Muscle layer of colon (tissue), 2 donors: ENCODE results near the gene POLR2I.

Experiments
- H3K27ac ChIP-seq: one replicate; pipeline ENCODE4 v1.7.0; 2013; ENCODE audit warnings: low read depth, mild to moderate bottlenecking, low read length, moderate library complexity
- H3K27me3 ChIP-seq, 2 donors: one replicate each; pipeline ENCODE4 v1.7.0; 2013; ENCODE audit warnings: low read length in 2 of 2, mild to moderate bottlenecking in 2 of 2; ENCODE audit not compliant: insufficient read depth in 2 of 2, control insufficient read depth in 1 of 2
- H3K36me3 ChIP-seq: one replicate; pipeline ENCODE4 v1.7.0; 2013; ENCODE audit warnings: mild to moderate bottlenecking, low read length; ENCODE audit not compliant: insufficient read depth
- H3K4me1 ChIP-seq: one replicate; pipeline ENCODE4 v1.7.0; 2013; ENCODE audit warnings: mild to moderate bottlenecking, low read length; ENCODE audit not compliant: insufficient read depth
- H3K4me3 ChIP-seq, 2 donors: one replicate each; pipeline ENCODE4 v1.7.0; 2013; ENCODE audit warnings: low read length in 2 of 2, low read depth in 1 of 2, mild to moderate bottlenecking in 1 of 2, moderate library complexity in 1 of 2
- H3K9ac ChIP-seq: one replicate; pipeline ENCODE4 v1.7.0; 2013; ENCODE audit warnings: low read length
- H3K9me3 ChIP-seq: one replicate; pipeline ENCODE4 v1.7.0; 2013; ENCODE audit warnings: mild to moderate bottlenecking, low read length
- donor health status: abdominal sarcoma.
- donor health status: Adenocarcinoma of cecum.

Gene POLR2I

DNA sequence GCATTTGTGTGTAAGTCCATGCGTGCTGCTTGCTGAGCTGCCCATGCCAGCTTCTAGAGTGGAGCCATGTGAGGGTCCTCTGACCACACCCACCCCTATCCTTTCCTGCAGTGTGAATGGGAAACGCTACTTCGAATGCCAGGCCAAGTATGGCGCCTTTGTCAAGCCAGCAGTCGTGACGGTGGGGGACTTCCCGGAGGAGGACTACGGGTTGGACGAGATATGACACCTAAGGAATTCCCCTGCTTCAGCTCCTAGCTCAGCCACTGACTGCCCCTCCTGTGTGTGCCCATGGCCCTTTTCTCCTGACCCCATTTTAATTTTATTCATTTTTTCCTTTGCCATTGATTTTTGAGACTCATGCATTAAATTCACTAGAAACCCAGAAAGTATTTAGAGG lies 10.9 kb upstream of the POLR2I start:
- no peaks in the 10 kb centered on the region for H3K9me3 ChIP-seq
- H3K27me3 ChIP-seq, result no peaks in the 10 kb centered on the region
- peaks cover 22% of the 10 kb centered on the region for H3K36me3 ChIP-seq
- H3K27ac ChIP-seq, result no peak overlapping the region
- no peak overlapping the region for H3K4me3 ChIP-seq
- peaks cover 7% of the 10 kb centered on the region for H3K4me1 ChIP-seq
- H3K9ac ChIP-seq, result no peak overlapping the region

DNA sequence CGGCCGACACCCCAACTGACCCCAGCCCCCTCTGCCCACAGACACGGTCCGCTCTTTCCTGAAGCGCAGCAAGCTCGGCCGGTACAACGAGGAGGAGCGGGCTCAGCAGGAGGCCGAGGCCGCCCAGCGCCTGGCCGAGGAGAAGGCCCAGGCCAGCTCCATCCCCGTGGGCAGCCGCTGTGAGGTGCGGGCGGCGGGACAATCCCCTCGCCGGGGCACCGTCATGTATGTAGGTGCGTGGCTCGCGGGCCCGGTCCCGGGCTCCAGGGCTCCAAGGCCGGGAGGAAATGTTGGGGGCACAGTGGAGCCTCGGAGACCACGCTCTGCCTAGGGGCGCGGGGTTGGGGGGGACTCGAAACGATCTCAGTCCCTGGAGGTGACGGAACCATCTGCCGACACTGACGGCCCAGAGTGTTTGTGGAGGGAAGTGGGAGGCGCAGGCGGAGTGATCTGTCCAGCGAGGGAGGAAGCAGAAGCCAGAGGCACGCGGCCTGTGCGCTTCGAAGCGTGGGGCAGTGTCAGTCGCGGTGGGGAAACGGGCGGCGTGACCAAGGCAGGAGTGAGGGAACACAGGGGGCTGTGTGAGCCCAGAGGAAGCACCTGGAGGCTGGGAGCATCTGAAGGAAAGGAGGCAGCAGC lies 6.9 kb upstream of the POLR2I start:
- H3K4me3 ChIP-seq, result no peak overlapping the region
- H3K36me3 ChIP-seq, result peaks cover 45% of the 10 kb centered on the region

DNA sequence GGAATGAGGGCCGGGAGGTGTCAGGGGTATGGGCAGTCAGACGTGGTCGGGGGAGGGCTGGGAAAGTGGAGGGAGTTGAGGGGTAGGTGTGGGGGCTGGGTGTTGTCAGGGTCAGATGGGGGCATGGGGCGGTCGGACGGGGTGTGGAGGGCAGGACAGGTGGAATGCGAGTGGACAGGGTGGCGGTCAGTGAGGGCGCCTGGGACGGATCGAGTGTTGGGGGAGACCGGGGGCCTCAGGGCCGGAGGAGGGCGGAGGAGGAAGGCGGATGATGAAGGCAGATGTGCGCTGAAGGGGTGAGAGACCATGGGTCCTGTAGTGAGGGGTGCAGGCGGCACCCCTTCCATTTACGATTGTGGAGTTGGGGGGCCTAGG lies 6.3 kb upstream of the POLR2I start:
- Histone ChIP-seq H3K9me3 (no peaks in the 10 kb centered on the region), H3K27me3 (no peaks in the 10 kb centered on the region), H3K4me1 (peaks cover 13% of the 10 kb centered on the region), H3K9ac (no peak overlapping the region), H3K36me3 (peaks cover 45% of the 10 kb centered on the region), H3K27ac (no peak overlapping the region), H3K4me3 (no peak overlapping the region)

More for the DNA sequence above, 6.9 kb upstream of the POLR2I start:
- Histone ChIP-seq H3K27me3 (no peaks in the 10 kb centered on the region), H3K27ac (no peak overlapping the region), H3K9me3 (no peaks in the 10 kb centered on the region), H3K4me1 (peaks cover 6% of the 10 kb centered on the region), H3K9ac (no peak overlapping the region)

DNA sequence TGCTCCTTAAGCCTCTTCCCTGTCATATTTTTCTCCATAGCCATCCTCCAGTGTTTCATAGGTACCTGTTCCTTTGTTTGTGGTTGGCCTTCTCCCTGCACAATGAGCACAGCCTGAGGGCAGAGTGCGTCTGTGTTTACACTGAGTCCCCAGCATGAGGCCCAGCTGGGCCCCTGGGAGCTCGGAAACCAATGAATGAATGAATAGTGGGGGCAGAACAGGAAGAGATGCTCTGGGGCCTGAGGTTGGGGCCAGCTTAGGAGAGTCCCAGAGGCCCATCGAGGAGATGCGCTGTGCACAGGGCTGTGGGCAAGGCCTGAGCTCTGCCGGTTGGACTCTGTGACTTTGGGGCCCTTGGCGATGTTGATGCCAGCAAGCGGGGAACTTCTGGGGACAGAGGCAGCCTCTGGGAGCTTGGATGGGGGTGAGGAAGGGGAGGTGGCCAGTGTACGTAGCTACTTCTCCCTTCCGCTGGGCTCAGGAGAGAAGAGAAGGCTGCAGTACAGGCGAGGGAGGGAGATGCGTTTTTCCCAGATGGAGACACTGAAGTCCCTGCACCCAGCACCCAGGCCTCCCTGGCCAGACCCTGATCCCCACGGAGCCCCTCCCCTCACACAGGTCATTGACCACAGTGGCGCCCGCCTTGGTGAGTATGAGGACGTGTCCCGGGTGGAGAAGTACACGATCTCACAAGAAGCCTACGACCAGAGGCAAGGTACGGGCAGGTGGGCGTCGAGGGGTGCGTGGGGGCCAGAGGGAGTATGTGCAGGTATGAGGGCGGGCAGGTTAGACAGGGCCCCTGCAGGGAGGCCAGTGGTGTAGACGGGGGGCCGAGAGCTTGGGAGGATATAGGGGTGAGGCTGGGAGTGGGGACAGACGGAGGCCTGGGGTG lies 5.7 kb upstream of the POLR2I start:
- H3K36me3 ChIP-seq, result peaks cover 39% of the 10 kb centered on the region

GRCh38 chr19:36116344-36116637 lies 1.6 kb upstream of the POLR2I start:
- H3K27ac ChIP-seq, result peak overlapping the region; percentile 71
- H3K9ac ChIP-seq, result no peak overlapping the region
- H3K4me3 ChIP-seq, result peak overlapping the region; percentile 68 to 98
- peaks cover 20% of the 10 kb centered on the region for H3K4me1 ChIP-seq
- peaks cover 34% of the 10 kb centered on the region for H3K36me3 ChIP-seq
- H3K27me3 ChIP-seq, result no peaks in the 10 kb centered on the region
- H3K9me3 ChIP-seq, result no peaks in the 10 kb centered on the region

More for the DNA sequence above, 5.7 kb upstream of the POLR2I start:
- H3K4me3 ChIP-seq, result no peak overlapping the region
- no peaks in the 10 kb centered on the region for H3K9me3 ChIP-seq
- H3K27ac ChIP-seq, result no peak overlapping the region
- no peaks in the 10 kb centered on the region for H3K27me3 ChIP-seq
- no peak overlapping the region for H3K9ac ChIP-seq
- peaks cover 14% of the 10 kb centered on the region for H3K4me1 ChIP-seq

GRCh38 chr19:36115453-36116343 lies 1.0 kb upstream of the POLR2I start, which contains the start of gene TBCB:
Gene TBCB (plus strand): TSS chr19:36115468. CDS start chr19:36115561, 93 bp downstream.
- Histone ChIP-seq H3K27me3 (no peaks in the 10 kb centered on the region), H3K9ac (peak within 1 kb of the TSS; percentile 79), H3K27ac (peak within 1 kb of the TSS; percentile 82), H3K36me3 (peaks cover 33% of the 10 kb centered on the region), H3K4me1 (peaks cover 20% of the 10 kb centered on the region), H3K9me3 (no peaks in the 10 kb centered on the region), H3K4me3 (peak within 1 kb of the TSS; percentile 70 to 98)

GRCh38 chr19:36113894-36114720 lies 568 bp downstream of the POLR2I start:
- Histone ChIP-seq H3K4me3 (peak overlapping the region; percentile 70 to 98), H3K27ac (peak overlapping the region; percentile 82), H3K36me3 (peaks cover 19% of the 10 kb centered on the region), H3K9ac (peak overlapping the region; percentile 79), H3K9me3 (no peaks in the 10 kb centered on the region), H3K4me1 (peaks cover 20% of the 10 kb centered on the region), H3K27me3 (no peaks in the 10 kb centered on the region)

DNA sequence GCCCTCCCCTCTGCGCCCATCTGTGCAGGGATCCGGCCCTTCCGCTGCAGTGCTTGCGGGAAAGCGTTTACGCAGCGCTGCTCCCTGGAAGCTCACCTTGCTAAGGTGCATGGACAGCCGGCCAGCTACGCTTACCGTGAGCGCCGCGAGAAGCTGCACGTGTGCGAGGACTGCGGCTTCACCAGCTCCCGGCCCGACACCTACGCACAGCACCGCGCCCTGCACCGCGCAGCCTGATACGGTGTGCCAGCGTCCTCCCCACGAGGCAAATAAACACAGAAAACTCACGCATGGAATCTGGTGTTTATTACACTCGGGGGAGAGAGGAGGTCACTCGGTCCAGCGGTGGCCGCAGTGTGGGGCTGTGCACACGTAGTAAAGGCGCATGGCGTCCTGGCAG lies 1.2 kb downstream of the POLR2I start:
- peak overlapping the region; percentile 70 to 98 for H3K4me3 ChIP-seq

GRCh38 chr19:36112678-36113077 lies 2.0 kb downstream of the POLR2I start:
- peaks cover 15% of the 10 kb centered on the region for H3K36me3 ChIP-seq
- H3K9me3 ChIP-seq, result no peaks in the 10 kb centered on the region
- peaks cover 20% of the 10 kb centered on the region for H3K4me1 ChIP-seq
- H3K9ac ChIP-seq, result no peak overlapping the region
- H3K4me3 ChIP-seq, result no peak overlapping the region
- no peaks in the 10 kb centered on the region for H3K27me3 ChIP-seq
- H3K27ac ChIP-seq, result no peak overlapping the region

More for the DNA sequence above, 1.2 kb downstream of the POLR2I start:
- H3K27me3 ChIP-seq, result no peaks in the 10 kb centered on the region
- H3K9ac ChIP-seq, result no peak overlapping the region
- H3K9me3 ChIP-seq, result no peaks in the 10 kb centered on the region
- peaks cover 18% of the 10 kb centered on the region for H3K36me3 ChIP-seq
- no peak overlapping the region for H3K27ac ChIP-seq
- peaks cover 20% of the 10 kb centered on the region for H3K4me1 ChIP-seq

DNA sequence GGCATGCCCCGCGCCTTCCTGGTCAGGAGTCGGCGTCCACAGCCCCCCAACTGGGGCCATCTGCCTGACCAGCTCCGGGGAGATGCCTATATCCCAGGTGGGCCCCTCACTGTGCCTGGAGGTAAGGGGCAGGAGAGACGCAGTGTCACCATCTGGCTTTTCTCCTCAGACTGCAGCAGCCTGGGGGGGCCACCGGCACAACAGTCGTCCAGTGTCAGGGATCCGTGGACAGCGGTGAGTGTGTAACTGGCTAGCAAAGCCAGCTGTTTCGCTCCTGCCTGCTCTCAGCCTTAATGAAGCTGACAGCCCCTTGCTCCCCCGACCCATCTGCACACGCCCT lies 3.5 kb downstream of the POLR2I start:
- Histone ChIP-seq H3K9me3 (no peaks in the 10 kb centered on the region), H3K4me3 (no peak overlapping the region), H3K9ac (no peak overlapping the region), H3K27ac (no peak overlapping the region), H3K36me3 (peaks cover 8% of the 10 kb centered on the region), H3K27me3 (no peaks in the 10 kb centered on the region), H3K4me1 (peaks cover 10% of the 10 kb centered on the region)
